Keratinocyte (primary cell): ENCODE measurements around the gene CD81. TPM values are rescaled to one million over a fixed set of nuclear protein-coding genes. Genes with fewer than 3 reads are reported as not detected.

Source experiments
- DNase-seq: peaks from one replicate; pipeline ENCODE4 v3.0.0-alpha.2; 2011; ENCODE audit warnings: low read depth, missing footprints, low spot score
- FAIRE-seq: peaks from 2 replicates; lab custom pipeline; 2011; peaks lifted over from hg19 to GRCh38; lab: Jason Lieb, UNC
- H2AFZ ChIP-seq: 2 replicates; pipeline ENCODE4 v1.6.0; 2012; ENCODE audit warnings: low read length, control low read depth, inconsistent platforms; ENCODE audit not compliant: control insufficient read depth
- H3K27ac ChIP-seq: 2 replicates; pipeline ENCODE4 v1.5.1; 2011; ENCODE audit warnings: low read length; ENCODE audit not compliant: control insufficient read depth, insufficient read depth
- H3K27me3 ChIP-seq: 3 replicates; pipeline ENCODE4 v1.6.0; 2011; ENCODE audit warnings: low read length; ENCODE audit not compliant: control insufficient read depth, insufficient read depth; ENCODE audit errors: extremely low read depth
- H3K36me3 ChIP-seq, 2 experiments: 2 replicates in 1 of 2; 3 replicates in 1 of 2; pipeline ENCODE4 v1.5.1; 2011; ENCODE audit warnings: low read length in 2 of 2, mild to moderate bottlenecking in 1 of 2; ENCODE audit not compliant: control insufficient read depth in 2 of 2, insufficient read depth in 2 of 2; ENCODE audit errors: extremely low read depth in 1 of 2
- H3K4me1 ChIP-seq: 3 replicates; pipeline ENCODE4 v1.5.1; 2011; ENCODE audit warnings: low read length; ENCODE audit not compliant: control insufficient read depth, insufficient read depth; ENCODE audit errors: extremely low read depth
- H3K4me2 ChIP-seq: 3 replicates; pipeline ENCODE4 v1.6.0; 2011; ENCODE audit warnings: low read depth, low read length; ENCODE audit not compliant: control insufficient read depth, insufficient read depth; ENCODE audit errors: extremely low read depth
- H3K4me3 ChIP-seq, 3 experiments: fragments of 200-600 bp in 1 of 3; sonication (generic) in 1 of 3; 2 replicates in 2 of 3; 3 replicates in 1 of 3; pipeline ENCODE4 v1.5.1; 2011 to 2016; ENCODE audit warnings: low read length in 3 of 3, mild to moderate bottlenecking in 3 of 3, control low read depth in 2 of 3, inconsistent platforms in 1 of 3, low read depth in 1 of 3, mixed read lengths in 1 of 3, mixed run types in 1 of 3, moderate library complexity in 1 of 3; ENCODE audit not compliant: control insufficient read depth in 2 of 3, insufficient read depth in 2 of 3; ENCODE audit errors: extremely low read depth in 1 of 3
- H3K79me2 ChIP-seq: 2 replicates; pipeline ENCODE4 v1.6.0; 2012; ENCODE audit warnings: low read length; ENCODE audit not compliant: control insufficient read depth, insufficient read depth
- H3K9ac ChIP-seq: 3 replicates; pipeline ENCODE4 v1.6.0; 2011; ENCODE audit warnings: low read length; ENCODE audit not compliant: control insufficient read depth, insufficient read depth; ENCODE audit errors: extremely low read depth
- H3K9me1 ChIP-seq: 3 replicates; pipeline ENCODE4 v1.6.0; 2011; ENCODE audit warnings: low read length; ENCODE audit not compliant: control insufficient read depth, insufficient read depth; ENCODE audit errors: extremely low read depth
- H3K9me3 ChIP-seq: 2 replicates; pipeline ENCODE4 v1.5.1; 2012; ENCODE audit warnings: low read depth, low read length; ENCODE audit not compliant: control insufficient read depth
- H4K20me1 ChIP-seq: 3 replicates; pipeline ENCODE4 v1.6.0; 2011; ENCODE audit warnings: low read length; ENCODE audit not compliant: control insufficient read depth, insufficient read depth; ENCODE audit errors: extremely low read depth
- CTCF ChIP-seq, 3 experiments: IDR thresholded peaks in 1 of 3; conservative IDR thresholded peaks in 1 of 3; optimal IDR thresholded peaks in 1 of 3; 2 replicates in 2 of 3; 3 replicates in 1 of 3; pipeline versions ENCODE3 to v1.5.1; 2011; ENCODE audit warnings: low read length in 3 of 3, mild to moderate bottlenecking in 3 of 3, moderate library complexity in 2 of 3, control low read depth in 1 of 3, inconsistent platforms in 1 of 3; ENCODE audit not compliant: insufficient read depth in 2 of 3; ENCODE audit errors: extremely low read depth in 1 of 3
- EZH2 ChIP-seq: IDR thresholded peaks from one replicate; pipeline ENCODE4 v1.6.1; 2012; ENCODE audit warnings: inconsistent platforms, mild to moderate bottlenecking, low read length, moderate library complexity
- dilution Hi-C: fragments of 300-500 bp; cut with MboI; formaldehyde crosslinking; loops from one replicate; pipeline ENCODE4 v1.7.0; 2020; ENCODE audit warnings: low sequenced_read_pairs; ENCODE audit not compliant: extremely low pct_ligation_motif_present
- polyA plus RNA-seq, 5 experiments: library from polyadenylated mRNA; depleted of rRNA in 3 of 5; stranded (reverse) in 3 of 5; stranded (forward) in 1 of 5; unstranded in 1 of 5; fragments of >200 nt; gene quantifications; 1 replicate in 1 of 5; 2 replicates in 3 of 5; 3 replicates in 1 of 5; pipeline versions ENCODE4 v1.2.1 to v1.2.3, GENCODE V29; 2011 to 2012; ENCODE audit warnings: missing spikeins in 2 of 5, low read depth in 1 of 5, low replicate concordance in 1 of 5

Gene CD81
- polyA plus RNA-seq, 1 donor (not counting 4 experiments of a cell fraction or from before 2014, with no cell fraction given): 194 TPM

- no peak overlapping the region for H3K27ac ChIP-seq
- H2AFZ ChIP-seq: no peak overlapping the region
- no peaks in the 10 kb centered on the region for H3K36me3 ChIP-seq
- peaks cover 36% of the 10 kb centered on the region for H3K27me3 ChIP-seq
- FAIRE-seq (no peak), DNase-seq (no peak)
- TF ChIP-seq CTCF (optimal IDR thresholded peaks at IDR 0.05 in 1 of 3, IDR thresholded peaks at IDR 0.05 in 1 of 3, conservative IDR thresholded peaks at IDR 0.05 in 1 of 3; ENCODE audit: extremely low read depth in 1 of 3, insufficient read depth in 2 of 3, low read length in 3 of 3) (no peak), EZH2 (peak; percentile 65)
- no peak overlapping the region for H3K4me2 ChIP-seq
- H3K9me1 ChIP-seq: no peaks in the 10 kb centered on the region
- H3K79me2 ChIP-seq: no peaks in the 10 kb centered on the region
- no peak overlapping the region for H3K9ac ChIP-seq
- H3K4me3 ChIP-seq: no peak overlapping the region
- H4K20me1 ChIP-seq: no peaks in the 10 kb centered on the region
- dilution Hi-C loops: no loop called here
- H3K9me3 ChIP-seq: no peaks in the 10 kb centered on the region
- no peaks in the 10 kb centered on the region for H3K4me1 ChIP-seq
Observed at GRCh38 chr11:2443406-2443805, 66.3 kb downstream of the CD81 start.

GRCh38 chr11:2443881-2444820 is 67.0 kb downstream of the CD81 start, which contains the start of gene TRPM5:
Gene TRPM5, minus strand, starts transcription at chr11:2444514. Its CDS starts 21,478 bp downstream, at chr11:2423036.
- no peaks in the 10 kb centered on the region for H4K20me1 ChIP-seq
- H3K79me2 ChIP-seq: no peaks in the 10 kb centered on the region
- no peaks in the 10 kb centered on the region for H3K9me1 ChIP-seq
- no peak within 1 kb of the TSS for H2AFZ ChIP-seq
- H3K4me1 ChIP-seq: no peaks in the 10 kb centered on the region
- H3K9ac ChIP-seq: no peak within 1 kb of the TSS
- dilution Hi-C loops: no loop called here
- H3K36me3 ChIP-seq: no peaks in the 10 kb centered on the region
- no peak within 1 kb of the TSS for H3K27ac ChIP-seq
- peak; percentile 54 for TF ChIP-seq EZH2
- no peak for TF ChIP-seq CTCF (optimal IDR thresholded peaks at IDR 0.05 in 1 of 3, IDR thresholded peaks at IDR 0.05 in 1 of 3, conservative IDR thresholded peaks at IDR 0.05 in 1 of 3; ENCODE audit: extremely low read depth in 1 of 3, insufficient read depth in 2 of 3, low read length in 3 of 3)
- FAIRE-seq: no peak
- H3K4me2 ChIP-seq: no peak within 1 kb of the TSS
- DNase-seq: no peak
- peaks cover 36% of the 10 kb centered on the region for H3K27me3 ChIP-seq
- H3K9me3 ChIP-seq: no peaks in the 10 kb centered on the region
- H3K4me3 ChIP-seq: no peak within 1 kb of the TSS
